GM10248 (cell line): Measurements from ENCODE around the gene TMEM82.

Source experiments
- CTCF ChIA-PET: fragments of 300-600 bp; sonication (Branson Sonifier 250); formaldehyde crosslinking; extraction: SDS; loops from one replicate; lab custom pipeline; 2021; ENCODE audit warnings: antibody characterized with exemption; lab: Yijun Ruan, JAX
- POLR2A ChIA-PET: fragments of 350-650 bp; sonication (Branson Sonifier 250); formaldehyde crosslinking; extraction: SDS; loops from one replicate; lab custom pipeline; 2020; ENCODE audit warnings: antibody characterized with exemption; lab: Yijun Ruan, JAX
- DNase-seq: peaks from one replicate; pipeline ENCODE4 v3.0.0; 2012; ENCODE audit errors: extremely low spot score
- CTCF ChIP-seq: IDR thresholded peaks from 2 replicates; pipeline ENCODE4 v1.5.1; 2012; ENCODE audit warnings: mild to moderate bottlenecking, low read depth; ENCODE audit errors: extremely low read depth, missing control alignments, control extremely low read depth

The TMEM82 gene

GRCh38 chr1:15744122-15744679, 1.9 kb downstream of the TMEM82 start:
- no peak for DNase-seq
- POLR2A ChIA-PET: no interaction called here
- no peak for TF ChIP-seq CTCF
- CTCF ChIA-PET: interaction anchor here (1.0 kb wide), 1 partner anchor 78 kb away, joined by 3 read pairs; no protein-coding TSS in a partner anchor

GRCh38 chr1:15747378-15747777, 5.1 kb downstream of the TMEM82 start:
- POLR2A ChIA-PET: no interaction called here
- CTCF ChIA-PET: no interaction called here
- DNase-seq: no peak
- no peak for TF ChIP-seq CTCF

DNA sequence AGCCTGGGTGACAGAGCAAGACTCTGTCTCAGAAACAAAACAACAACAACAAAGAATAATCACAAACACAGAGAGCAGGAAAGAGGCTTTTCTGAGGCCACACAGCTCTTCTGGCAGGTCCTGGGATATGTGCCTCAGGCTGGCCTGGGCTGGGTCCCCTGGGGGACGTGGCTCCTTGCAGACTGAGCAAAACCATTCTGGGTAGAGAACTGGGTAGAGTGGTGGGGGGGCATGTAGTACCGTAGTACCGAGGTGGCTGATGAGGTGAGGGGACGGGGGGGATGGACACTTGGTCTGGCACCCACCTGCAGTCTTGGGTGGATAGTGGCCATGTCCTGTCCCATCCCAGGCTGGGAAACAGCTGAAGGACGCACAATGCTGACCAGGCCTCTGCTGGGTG, 6.0 kb downstream of the TMEM82 start:
- no peak for DNase-seq
- ChIA-PET POLR2A (no interaction called here), CTCF (no interaction called here)
- no peak for TF ChIP-seq CTCF

DNA sequence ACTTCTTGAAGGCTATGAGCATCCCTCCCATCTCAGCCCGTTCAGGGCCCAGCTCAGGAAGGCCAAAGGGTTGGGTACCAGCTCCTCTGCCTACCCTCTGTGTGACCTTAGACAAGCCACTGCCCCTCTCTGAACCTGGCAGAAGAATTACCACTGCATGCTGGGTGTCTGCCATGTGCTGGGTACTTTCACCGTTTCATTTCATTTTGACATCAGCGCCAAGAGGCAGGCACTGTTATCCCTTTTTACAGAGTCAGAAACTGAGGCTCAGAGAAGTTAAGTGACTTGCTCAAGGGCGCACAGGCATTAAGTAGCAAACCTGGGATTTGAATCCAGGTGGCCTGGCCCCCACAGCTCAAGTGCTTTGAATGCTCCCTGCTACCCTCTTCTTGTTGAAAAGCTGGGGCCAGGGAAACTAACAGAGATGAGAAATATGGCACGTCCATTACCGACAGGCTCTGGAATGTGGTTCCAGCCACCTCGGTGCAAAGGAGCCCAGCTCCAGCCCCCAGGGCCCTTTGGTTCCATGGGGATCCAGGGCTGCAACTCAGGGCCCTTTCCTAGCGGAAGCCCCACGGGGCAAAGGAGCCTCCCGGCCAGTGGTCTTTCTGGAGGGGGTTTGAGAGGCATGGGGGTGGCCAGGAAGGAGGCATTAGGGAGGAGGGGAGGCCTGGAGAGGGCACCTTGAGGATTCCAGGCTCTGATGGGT, 6.5 kb downstream of the TMEM82 start:
- DNase-seq: no peak
- TF ChIP-seq CTCF: no peak
- ChIA-PET POLR2A (no interaction called here), CTCF (no interaction called here)

DNA sequence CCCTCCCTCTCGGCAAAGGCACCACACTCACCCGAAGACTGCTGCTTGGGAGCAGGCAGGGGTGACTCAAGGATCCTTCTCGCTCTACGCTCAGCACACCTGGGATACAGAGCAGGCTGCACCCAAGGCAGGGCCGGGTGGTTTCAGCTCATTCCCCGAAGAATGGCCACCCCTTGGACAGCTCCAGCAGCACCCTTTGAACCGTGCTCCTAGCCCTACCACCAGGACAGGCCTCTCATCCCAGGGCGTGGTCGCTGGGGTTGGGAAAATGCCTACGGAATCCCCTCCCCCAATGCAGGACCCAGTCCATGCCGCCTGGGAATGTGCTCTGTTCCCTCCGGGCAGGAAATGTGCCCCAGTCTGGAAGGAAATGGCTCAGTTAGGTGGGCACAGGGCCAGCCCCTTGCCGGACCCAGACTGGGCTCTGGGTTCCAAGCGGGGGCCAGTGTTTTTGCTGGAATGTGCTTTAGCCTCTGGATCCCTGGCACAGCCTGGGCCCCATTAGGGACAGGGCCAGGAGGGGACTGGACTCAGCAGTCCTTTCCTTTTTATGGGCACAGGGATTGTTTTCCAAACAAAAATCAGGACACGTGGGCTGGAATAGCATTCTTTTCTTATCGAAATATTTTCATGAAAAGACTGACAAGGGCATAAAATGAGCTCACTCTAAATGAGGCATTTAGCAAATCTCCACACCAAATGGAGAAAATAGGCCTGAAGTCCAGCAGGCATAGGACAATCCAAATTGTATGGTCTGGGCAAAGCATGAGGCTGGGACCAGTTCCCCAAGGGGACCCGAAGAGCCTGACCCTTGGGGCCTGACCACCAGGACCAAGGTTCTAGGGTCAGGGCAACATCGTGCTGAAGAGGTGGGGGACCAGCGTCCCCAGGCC, 7.3 kb downstream of the TMEM82 start:
- ChIA-PET POLR2A (interaction anchor here (0.5 kb wide), 1 partner anchor 289 kb away, joined by 3 read pairs; no protein-coding TSS in a partner anchor), CTCF (interaction anchor here (1.1 kb wide), 1 partner anchor 10 kb away, joined by 5 read pairs; no protein-coding TSS in a partner anchor)
- no peak for DNase-seq
- no peak for TF ChIP-seq CTCF

GRCh38 chr1:15750924-15751323, 8.6 kb downstream of the TMEM82 start:
- ChIA-PET POLR2A (no interaction called here), CTCF (interaction anchor here (1.1 kb wide), 1 partner anchor 11 kb away, joined by 5 read pairs; no protein-coding TSS in a partner anchor)
- no peak for DNase-seq
- no peak for TF ChIP-seq CTCF
